ENCODE data around the gene STON1.
"Not testable (repeated sequence)": the region's sequence is repeated elsewhere in the genome, so short reads cannot be mapped to it uniquely, and the experiment has no call there.

The STON1 gene

DNA sequence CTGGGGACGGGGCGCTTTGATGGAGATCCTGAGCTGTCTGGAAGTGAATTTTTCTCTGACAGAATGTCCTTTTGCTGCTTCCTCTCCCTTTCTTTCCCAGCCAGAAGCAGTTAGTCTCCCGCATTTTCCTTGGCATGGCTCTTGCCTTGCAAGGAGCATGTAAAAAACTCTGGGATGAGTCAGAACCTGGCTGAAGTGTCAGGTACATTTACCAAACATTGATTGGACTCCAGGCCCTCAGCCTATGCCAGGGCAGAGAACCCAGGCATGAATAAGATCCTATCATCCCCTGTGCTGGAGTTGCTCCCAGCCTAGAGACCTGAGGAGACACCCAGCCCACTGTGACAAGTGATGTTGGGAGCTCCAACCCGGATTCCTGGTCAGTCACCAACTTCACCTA, 21.6 kb downstream of the STON1 start:
- peaks cover 0 to 23% of the 10 kb centered on the region in 2 donors for H3K4me1 ChIP-seq (ENCODE audit: control insufficient read depth in 1 of 2, insufficient read depth in 2 of 2, low read length in 2 of 2)
- no peak overlapping the region for H3K4me3 ChIP-seq (ENCODE audit: low read depth in 1 of 2, low read length in 2 of 2)
- no peaks in the 10 kb centered on the region for H3K27me3 ChIP-seq (ENCODE audit: low read depth, low read length)
- no peaks in the 10 kb centered on the region for H3K36me3 ChIP-seq (ENCODE audit: control insufficient read depth in 1 of 2, insufficient read depth in 2 of 2, low read length in 2 of 2)
- H3K9me3 ChIP-seq (ENCODE audit: control insufficient read depth in 1 of 2, low read length in 2 of 2): no peaks in the 10 kb centered on the region
- H3K27ac ChIP-seq (ENCODE audit: low read length): no peak overlapping the region

DNA sequence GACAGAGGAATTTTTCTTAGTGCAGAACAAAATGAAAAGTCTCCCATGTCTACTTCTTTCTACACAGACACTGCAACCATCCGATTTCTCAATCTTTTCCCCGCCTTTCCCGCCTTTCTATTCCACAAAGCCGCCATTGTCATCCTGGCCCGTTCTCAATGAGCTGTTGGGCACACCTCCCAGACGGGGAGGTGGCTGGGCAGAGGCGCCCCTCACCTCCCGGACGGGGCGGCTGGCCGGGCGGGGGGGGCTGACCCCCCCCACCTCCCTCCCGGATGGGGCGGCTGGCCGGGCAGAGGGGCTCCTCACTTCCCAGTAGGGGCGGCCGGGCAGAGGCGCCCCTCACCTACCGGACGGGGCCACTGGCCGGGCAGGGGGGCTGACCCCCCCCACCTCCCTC, 25.1 kb downstream of the STON1 start:
- H3K36me3 ChIP-seq (ENCODE audit: control insufficient read depth in 1 of 2, insufficient read depth in 2 of 2, low read length in 2 of 2); H3K27ac ChIP-seq (ENCODE audit: low read length); H3K4me3 ChIP-seq (ENCODE audit: low read depth in 1 of 2, low read length in 2 of 2); H3K4me1 ChIP-seq (ENCODE audit: control insufficient read depth in 1 of 2, insufficient read depth in 2 of 2, low read length in 2 of 2); H3K27me3 ChIP-seq (ENCODE audit: low read depth, low read length); H3K9me3 ChIP-seq (ENCODE audit: control insufficient read depth in 1 of 2, low read length in 2 of 2): not testable (repeated sequence)

DNA sequence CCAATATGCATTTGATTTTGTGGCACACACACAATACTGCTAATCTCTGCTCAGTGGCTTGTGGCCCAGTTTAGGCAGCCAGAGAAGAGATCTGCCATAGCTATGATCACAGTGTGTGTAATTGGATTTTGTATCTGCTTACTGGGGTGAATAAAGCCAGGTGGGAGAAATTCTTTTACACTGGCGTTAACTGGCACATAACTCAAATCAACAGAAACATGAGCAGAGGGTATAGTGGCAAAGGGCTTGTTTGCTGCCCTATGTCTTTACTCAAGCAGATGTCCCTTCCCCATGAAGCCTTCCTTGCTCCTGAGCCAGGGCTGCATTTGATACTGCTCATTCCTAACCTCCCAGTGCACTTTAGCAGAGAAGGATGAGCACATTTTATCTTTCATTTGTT, 28.5 kb downstream of the STON1 start:
- Histone ChIP-seq H3K4me1 (ENCODE audit: control insufficient read depth in 1 of 2, insufficient read depth in 2 of 2, low read length in 2 of 2) (no peaks in the 10 kb centered on the region), H3K27ac (ENCODE audit: low read length) (no peak overlapping the region)

GRCh38 chr2:48560546-48561209, 30.7 kb downstream of the STON1 start:
- Histone ChIP-seq H3K36me3 (ENCODE audit: control insufficient read depth in 1 of 2, insufficient read depth in 2 of 2, low read length in 2 of 2) (no peaks in the 10 kb centered on the region), H3K27ac (ENCODE audit: low read length) (no peak overlapping the region), H3K4me3 (ENCODE audit: low read depth in 1 of 2, low read length in 2 of 2) (no peak overlapping the region), H3K9me3 (ENCODE audit: control insufficient read depth in 1 of 2, low read length in 2 of 2) (no peaks in the 10 kb centered on the region), H3K4me1 (ENCODE audit: control insufficient read depth in 1 of 2, insufficient read depth in 2 of 2, low read length in 2 of 2) (no peaks in the 10 kb centered on the region), H3K27me3 (ENCODE audit: low read depth, low read length) (no peaks in the 10 kb centered on the region)

More for the DNA sequence above, 28.5 kb downstream of the STON1 start:
- Histone ChIP-seq H3K36me3 (ENCODE audit: control insufficient read depth in 1 of 2, insufficient read depth in 2 of 2, low read length in 2 of 2) (no peaks in the 10 kb centered on the region), H3K27me3 (ENCODE audit: low read depth, low read length) (no peaks in the 10 kb centered on the region), H3K4me3 (ENCODE audit: low read depth in 1 of 2, low read length in 2 of 2) (no peak overlapping the region), H3K9me3 (ENCODE audit: control insufficient read depth in 1 of 2, low read length in 2 of 2) (no peaks in the 10 kb centered on the region)

GRCh38 chr2:48562281-48562680, 32.3 kb downstream of the STON1 start:
- Histone ChIP-seq H3K27ac (ENCODE audit: low read length) (no peak overlapping the region), H3K4me1 (ENCODE audit: control insufficient read depth in 1 of 2, insufficient read depth in 2 of 2, low read length in 2 of 2) (peaks cover 0 to 6% of the 10 kb centered on the region in 2 donors), H3K9me3 (ENCODE audit: control insufficient read depth in 1 of 2, low read length in 2 of 2) (no peaks in the 10 kb centered on the region), H3K27me3 (ENCODE audit: low read depth, low read length) (no peaks in the 10 kb centered on the region), H3K4me3 (ENCODE audit: low read depth in 1 of 2, low read length in 2 of 2) (no peak overlapping the region), H3K36me3 (ENCODE audit: control insufficient read depth in 1 of 2, insufficient read depth in 2 of 2, low read length in 2 of 2) (no peaks in the 10 kb centered on the region)

DNA sequence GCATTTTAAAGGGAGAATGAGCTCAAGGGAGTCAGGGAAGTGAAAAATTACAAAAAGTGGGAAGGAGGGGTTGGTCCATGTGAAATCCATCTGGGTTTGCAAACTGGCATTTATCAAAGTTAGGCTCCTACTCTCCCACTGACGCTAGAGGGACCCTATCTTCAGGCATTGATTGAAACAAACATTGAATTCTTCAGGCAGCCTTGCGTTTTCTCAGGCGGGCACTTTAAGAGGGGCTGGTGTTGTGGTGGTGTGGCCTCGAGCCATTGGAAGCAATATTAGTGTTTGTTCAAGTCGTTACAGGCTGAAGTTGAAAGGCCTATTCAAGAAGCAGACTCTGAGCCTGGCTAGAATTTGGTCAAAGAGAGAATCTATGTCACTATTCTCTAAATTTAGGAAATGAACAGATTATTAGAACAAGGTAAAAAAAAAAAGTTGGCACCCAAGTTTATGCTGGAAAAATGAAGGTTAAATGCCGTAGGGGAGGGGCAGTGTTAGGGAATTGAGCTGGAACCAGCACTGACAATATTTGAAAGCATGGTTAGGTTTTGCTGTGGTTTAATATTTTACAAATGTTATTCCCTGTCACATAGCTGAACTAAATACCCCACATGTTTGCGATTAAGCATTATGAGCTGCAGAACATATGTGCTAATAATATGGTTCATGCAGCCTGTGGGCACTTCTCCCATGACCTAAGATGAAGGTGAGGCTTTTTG, 36.8 kb downstream of the STON1 start:
- H3K27ac ChIP-seq (ENCODE audit: low read length): no peak overlapping the region
- no peaks in the 10 kb centered on the region for H3K36me3 ChIP-seq (ENCODE audit: control insufficient read depth in 1 of 2, insufficient read depth in 2 of 2, low read length in 2 of 2)
- peaks cover 0 to 20% of the 10 kb centered on the region in 2 donors for H3K4me1 ChIP-seq (ENCODE audit: control insufficient read depth in 1 of 2, insufficient read depth in 2 of 2, low read length in 2 of 2)
- no peak overlapping the region for H3K4me3 ChIP-seq (ENCODE audit: low read depth in 1 of 2, low read length in 2 of 2)
- no peaks in the 10 kb centered on the region for H3K27me3 ChIP-seq (ENCODE audit: low read depth, low read length)
- no peaks in the 10 kb centered on the region for H3K9me3 ChIP-seq (ENCODE audit: control insufficient read depth in 1 of 2, low read length in 2 of 2)

- no peaks in the 10 kb centered on the region for H3K9me3 ChIP-seq (ENCODE audit: control insufficient read depth in 1 of 2, low read length in 2 of 2)
- H3K4me1 ChIP-seq (ENCODE audit: control insufficient read depth in 1 of 2, insufficient read depth in 2 of 2, low read length in 2 of 2): peaks cover 0 to 20% of the 10 kb centered on the region in 2 donors
- H3K27ac ChIP-seq (ENCODE audit: low read length): peak overlapping the region; percentile 12
- H3K36me3 ChIP-seq (ENCODE audit: control insufficient read depth in 1 of 2, insufficient read depth in 2 of 2, low read length in 2 of 2): no peaks in the 10 kb centered on the region
- no peak overlapping the region for H3K4me3 ChIP-seq (ENCODE audit: low read depth in 1 of 2, low read length in 2 of 2)
- no peaks in the 10 kb centered on the region for H3K27me3 ChIP-seq (ENCODE audit: low read depth, low read length)
These were observed 37.7 kb downstream of the STON1 start for GRCh38 chr2:48567671-48568070.

DNA sequence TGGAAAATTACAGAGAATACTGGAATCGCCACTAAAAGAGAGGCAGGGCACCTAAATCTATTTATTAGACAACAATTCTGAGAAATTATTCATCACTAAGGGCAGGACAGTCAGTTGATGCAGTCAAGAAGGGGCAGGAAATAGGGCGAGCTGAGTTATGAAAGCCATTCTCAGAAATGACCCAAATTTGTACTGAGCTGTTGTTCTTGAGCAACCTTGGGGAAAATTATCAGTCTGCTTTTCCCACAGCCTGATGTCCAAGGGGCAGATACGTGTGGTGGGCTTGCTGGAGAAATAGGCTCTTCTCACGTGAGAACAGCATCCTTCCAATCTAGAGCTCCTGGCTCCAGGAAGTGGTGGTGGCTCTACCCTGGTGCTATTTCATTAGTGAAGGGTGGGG, 38.6 kb downstream of the STON1 start:
- Histone ChIP-seq H3K27ac (ENCODE audit: low read length) (no peak overlapping the region), H3K36me3 (ENCODE audit: control insufficient read depth in 1 of 2, insufficient read depth in 2 of 2, low read length in 2 of 2) (no peaks in the 10 kb centered on the region), H3K4me3 (ENCODE audit: low read depth in 1 of 2, low read length in 2 of 2) (no peak overlapping the region), H3K4me1 (ENCODE audit: control insufficient read depth in 1 of 2, insufficient read depth in 2 of 2, low read length in 2 of 2) (peaks cover 0 to 20% of the 10 kb centered on the region in 2 donors), H3K9me3 (ENCODE audit: control insufficient read depth in 1 of 2, low read length in 2 of 2) (no peaks in the 10 kb centered on the region), H3K27me3 (ENCODE audit: low read depth, low read length) (no peaks in the 10 kb centered on the region)

DNA sequence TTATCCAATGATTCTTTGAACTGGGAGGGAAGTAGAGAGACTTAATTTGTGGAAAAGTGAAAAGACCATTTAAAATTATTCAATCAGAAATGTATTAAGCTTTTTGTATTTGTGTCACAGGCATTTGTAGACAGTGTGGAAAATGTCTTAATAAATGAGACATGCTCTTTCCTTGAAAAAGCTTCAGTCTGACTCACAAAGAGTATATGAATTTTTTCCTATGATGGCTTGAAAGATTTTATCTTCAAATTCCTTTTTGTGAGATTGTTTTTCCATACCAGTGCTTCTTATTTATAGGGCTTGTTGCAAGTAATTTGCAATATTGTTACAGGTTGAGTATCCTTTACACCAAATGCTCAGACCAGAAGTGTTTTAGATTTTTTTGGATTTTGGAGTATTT, 39.5 kb downstream of the STON1 start:
- Histone ChIP-seq H3K4me1 (ENCODE audit: control insufficient read depth in 1 of 2, insufficient read depth in 2 of 2, low read length in 2 of 2) (peaks cover 0 to 20% of the 10 kb centered on the region in 2 donors), H3K27me3 (ENCODE audit: low read depth, low read length) (no peaks in the 10 kb centered on the region), H3K27ac (ENCODE audit: low read length) (no peak overlapping the region), H3K4me3 (ENCODE audit: low read depth in 1 of 2, low read length in 2 of 2) (no peak overlapping the region), H3K36me3 (ENCODE audit: control insufficient read depth in 1 of 2, insufficient read depth in 2 of 2, low read length in 2 of 2) (no peaks in the 10 kb centered on the region), H3K9me3 (ENCODE audit: control insufficient read depth in 1 of 2, low read length in 2 of 2) (no peaks in the 10 kb centered on the region)

DNA sequence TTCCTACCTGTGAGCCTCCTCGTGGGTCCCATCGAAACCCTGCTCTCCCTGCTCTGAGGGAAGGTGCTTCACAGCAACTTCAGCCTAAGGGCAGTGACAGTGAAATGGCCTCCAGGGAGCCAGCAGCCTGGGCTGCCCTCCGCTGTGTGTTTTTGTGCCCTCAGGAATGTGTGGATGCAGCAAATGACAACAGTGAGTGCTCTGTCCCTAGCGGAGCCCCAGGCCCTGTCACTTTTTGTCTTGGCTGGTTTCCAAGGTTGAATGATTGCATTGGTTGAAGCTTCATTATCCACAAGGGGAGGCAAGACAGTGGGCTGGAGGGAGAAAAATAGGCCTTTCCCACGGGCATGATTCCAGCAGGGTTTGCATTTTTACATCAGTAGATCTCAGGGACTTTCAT, 42.9 kb downstream of the STON1 start:
- Histone ChIP-seq H3K4me1 (ENCODE audit: control insufficient read depth in 1 of 2, insufficient read depth in 2 of 2, low read length in 2 of 2) (peaks cover 0 to 9% of the 10 kb centered on the region in 2 donors), H3K27me3 (ENCODE audit: low read depth, low read length) (no peaks in the 10 kb centered on the region), H3K27ac (ENCODE audit: low read length) (no peak overlapping the region), H3K36me3 (ENCODE audit: control insufficient read depth in 1 of 2, insufficient read depth in 2 of 2, low read length in 2 of 2) (no peaks in the 10 kb centered on the region), H3K4me3 (ENCODE audit: low read depth in 1 of 2, low read length in 2 of 2) (no peak overlapping the region), H3K9me3 (ENCODE audit: control insufficient read depth in 1 of 2, low read length in 2 of 2) (no peaks in the 10 kb centered on the region)

GRCh38 chr2:48574353-48575287, 44.7 kb downstream of the STON1 start:
- Histone ChIP-seq H3K27me3 (ENCODE audit: low read depth, low read length) (no peaks in the 10 kb centered on the region), H3K36me3 (ENCODE audit: control insufficient read depth in 1 of 2, insufficient read depth in 2 of 2, low read length in 2 of 2) (no peaks in the 10 kb centered on the region), H3K4me3 (ENCODE audit: low read depth in 1 of 2, low read length in 2 of 2) (no peak overlapping the region), H3K9me3 (ENCODE audit: control insufficient read depth in 1 of 2, low read length in 2 of 2) (no peaks in the 10 kb centered on the region), H3K27ac (ENCODE audit: low read length) (no peak overlapping the region), H3K4me1 (ENCODE audit: control insufficient read depth in 1 of 2, insufficient read depth in 2 of 2, low read length in 2 of 2) (peaks cover 0 to 6% of the 10 kb centered on the region in 2 donors)

Data from muscle layer of duodenum (tissue), 2 donors.